GM12891 (cell line): ENCODE measurements around the gene PCOLCE2.

Experiments used
- DNase-seq: peaks from one replicate; pipeline ENCODE4 v3.0.0; 2011; ENCODE audit warnings: low spot score; ENCODE audit not compliant: insufficient read length
- FAIRE-seq: peaks from 2 replicates; lab custom pipeline; 2011; peaks lifted over from hg19 to GRCh38; lab: Jason Lieb, UNC
- PAX5 ChIP-seq: IDR thresholded peaks from 2 replicates; pipeline ENCODE4 v1.6.1; 2011; ENCODE audit warnings: low read length, moderate library complexity, mild to moderate bottlenecking; ENCODE audit not compliant: insufficient read depth, severe bottlenecking
- POLR2A ChIP-seq: IDR thresholded peaks from 2 replicates; pipeline ENCODE4 v1.6.1; 2011; ENCODE audit warnings: low read depth, low read length, control low read depth
- POLR2AphosphoS5 ChIP-seq: IDR thresholded peaks from 2 replicates; pipeline ENCODE4 v1.6.1; 2011; ENCODE audit warnings: low read depth, low read length, control low read depth
- POU2F2 ChIP-seq: IDR thresholded peaks from 2 replicates; pipeline ENCODE4 v1.6.1; 2011; ENCODE audit warnings: low read depth, mild to moderate bottlenecking, control low read depth, low read length, moderate library complexity
- SPI1 ChIP-seq: IDR thresholded peaks from 2 replicates; pipeline ENCODE4 v1.6.1; 2011; ENCODE audit warnings: low read depth, low read length, control low read depth
- TAF1 ChIP-seq: IDR thresholded peaks from 2 replicates; pipeline ENCODE4 v1.6.1; 2011; ENCODE audit warnings: low read depth, low read length, control low read depth

PCOLCE2 gene

DNA sequence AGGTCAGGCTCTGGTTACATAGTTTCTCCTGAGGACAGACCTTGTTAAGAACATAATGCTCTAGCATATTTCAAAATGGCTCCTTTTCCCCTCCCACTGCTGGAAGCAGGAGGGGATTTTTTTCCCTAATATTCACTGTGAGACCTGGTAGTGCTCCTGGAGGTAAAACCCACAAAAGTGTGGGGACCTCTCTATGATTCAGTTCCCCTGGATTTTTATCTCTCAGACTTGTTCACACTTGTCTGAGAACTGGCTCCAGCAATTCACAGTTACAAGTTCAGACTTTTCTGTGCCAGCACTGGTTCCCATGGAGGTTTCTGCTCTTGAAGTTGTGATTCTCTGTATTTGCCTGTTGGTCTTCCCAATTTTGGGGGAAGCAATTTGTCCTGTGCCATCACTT is 36.3 kb upstream of the PCOLCE2 start:
- no peak for DNase-seq
- FAIRE-seq = no peak
- TF ChIP-seq TAF1 (no peak), PAX5 (no peak), POLR2AphosphoS5 (no peak), POU2F2 (no peak), SPI1 (no peak), POLR2A (no peak)

DNA sequence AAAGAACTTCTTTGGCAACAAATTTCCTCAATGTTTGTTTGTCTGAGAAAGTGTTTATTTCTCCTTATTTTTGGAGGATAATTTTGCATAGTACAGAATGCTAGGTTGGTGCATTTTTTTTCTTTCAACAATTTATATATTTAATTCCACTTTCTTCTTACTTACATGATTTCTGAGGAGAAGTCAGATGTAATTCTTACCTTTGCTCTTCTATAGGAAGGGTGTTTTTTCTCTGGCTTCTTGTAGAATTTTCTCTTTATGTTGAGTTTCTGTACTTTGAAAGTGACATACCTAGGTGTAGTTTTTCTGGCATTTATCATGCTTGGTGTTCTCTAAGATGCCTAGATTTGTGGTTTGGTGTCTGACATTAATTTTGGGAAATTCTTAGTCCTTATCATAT is 34.8 kb upstream of the PCOLCE2 start:
- no peak for DNase-seq
- TF ChIP-seq PAX5 = no peak
- no peak for TF ChIP-seq SPI1
- no peak for TF ChIP-seq POU2F2
- TF ChIP-seq POLR2AphosphoS5 = no peak
- TF ChIP-seq TAF1 = no peak
- TF ChIP-seq POLR2A = no peak
- FAIRE-seq = no peak

DNA sequence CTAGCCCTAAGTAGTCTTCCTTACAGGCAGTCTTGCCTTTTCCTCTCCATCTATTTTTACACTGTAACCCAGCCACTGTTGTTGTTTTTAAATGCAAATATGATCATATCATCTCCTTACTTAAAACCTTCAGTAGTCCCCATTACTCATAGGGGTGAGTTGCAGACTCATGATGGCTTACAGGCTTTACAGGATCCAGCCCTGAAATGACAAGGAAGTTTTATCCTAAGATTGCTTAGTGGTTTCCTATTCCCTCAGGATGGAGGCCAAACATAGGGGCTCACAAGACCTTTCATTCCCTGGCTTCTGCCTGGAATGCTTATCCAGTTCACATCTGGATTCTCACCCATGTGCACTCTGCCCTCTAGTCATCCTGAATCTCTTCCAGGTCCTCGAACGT is 27.7 kb upstream of the PCOLCE2 start:
- TF ChIP-seq POLR2A = no peak
- FAIRE-seq (no peak), DNase-seq (no peak)

DNA sequence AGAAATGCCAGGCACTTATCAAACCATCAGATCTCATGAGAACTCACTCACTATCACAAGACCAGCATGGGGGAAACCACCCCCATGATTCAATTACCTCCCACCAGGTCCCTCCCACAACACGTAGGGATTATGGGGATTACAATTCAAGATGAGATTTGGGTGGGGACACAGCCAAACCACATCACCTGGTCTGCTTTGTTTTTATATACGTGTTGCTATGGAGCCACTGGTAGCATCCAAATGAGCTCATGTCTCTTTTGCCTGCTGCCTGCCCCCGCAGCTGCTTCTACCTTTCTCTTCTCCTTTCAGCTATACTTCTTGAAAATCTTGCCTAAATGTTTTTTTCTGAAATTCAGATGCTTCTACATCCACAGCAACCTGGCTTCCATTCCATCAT is 26.8 kb upstream of the PCOLCE2 start:
- TF ChIP-seq PAX5 (no peak), POLR2A (no peak), SPI1 (no peak), TAF1 (no peak), POU2F2 (no peak), POLR2AphosphoS5 (no peak)
- FAIRE-seq (no peak), DNase-seq (no peak)

DNA sequence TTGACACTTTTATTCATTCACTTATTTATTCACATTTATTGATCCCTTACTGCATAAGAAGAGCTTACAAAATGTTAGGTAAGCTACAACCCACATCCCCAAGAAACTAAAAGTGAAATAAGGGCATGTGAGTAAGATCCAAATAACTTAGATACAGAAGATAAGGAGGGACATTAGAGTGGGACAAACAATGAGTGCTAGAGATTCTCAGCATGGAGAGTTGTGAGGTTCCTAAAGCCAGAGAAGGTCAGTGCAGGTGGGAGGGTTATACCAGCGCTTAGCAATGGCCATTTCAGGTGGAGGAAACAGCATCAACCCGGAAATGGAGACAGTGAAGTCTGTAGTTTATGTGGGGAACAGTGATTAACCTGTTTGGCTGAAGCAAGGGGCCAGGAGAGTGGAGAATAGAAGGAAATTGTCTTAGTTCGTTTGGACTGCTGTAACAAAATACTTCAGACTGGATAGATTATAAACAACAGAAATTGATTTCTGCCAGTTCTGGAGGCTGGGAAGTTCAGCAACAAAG is 25.5 kb upstream of the PCOLCE2 start:
- TF ChIP-seq PAX5 = no peak
- no peak for TF ChIP-seq POLR2AphosphoS5
- no peak for TF ChIP-seq POU2F2
- no peak for TF ChIP-seq TAF1
- TF ChIP-seq POLR2A = no peak
- TF ChIP-seq SPI1 = no peak
- no peak for FAIRE-seq
- DNase-seq = no peak

DNA sequence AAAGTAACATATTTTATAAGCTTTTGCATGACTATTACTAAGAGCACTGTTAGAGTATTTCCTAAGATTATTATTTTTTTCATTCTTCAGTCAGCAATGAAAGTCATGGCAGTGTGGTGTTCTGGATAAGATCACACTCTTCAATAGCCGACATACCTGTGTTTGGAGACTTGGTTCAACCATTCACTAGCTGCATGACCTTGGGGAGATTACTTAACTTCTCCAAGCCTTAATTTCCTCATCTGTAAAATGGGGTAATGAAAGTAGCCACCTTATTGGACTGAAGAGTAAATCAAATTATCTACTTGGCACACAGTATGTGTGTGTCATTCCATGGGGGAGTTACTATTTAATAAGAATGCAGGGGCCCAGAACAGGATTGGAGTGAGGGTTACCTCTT is 24.5 kb upstream of the PCOLCE2 start:
- FAIRE-seq (no peak), DNase-seq (no peak)
- TF ChIP-seq SPI1 (no peak), POU2F2 (no peak), PAX5 (no peak), TAF1 (no peak), POLR2AphosphoS5 (no peak)

DNA sequence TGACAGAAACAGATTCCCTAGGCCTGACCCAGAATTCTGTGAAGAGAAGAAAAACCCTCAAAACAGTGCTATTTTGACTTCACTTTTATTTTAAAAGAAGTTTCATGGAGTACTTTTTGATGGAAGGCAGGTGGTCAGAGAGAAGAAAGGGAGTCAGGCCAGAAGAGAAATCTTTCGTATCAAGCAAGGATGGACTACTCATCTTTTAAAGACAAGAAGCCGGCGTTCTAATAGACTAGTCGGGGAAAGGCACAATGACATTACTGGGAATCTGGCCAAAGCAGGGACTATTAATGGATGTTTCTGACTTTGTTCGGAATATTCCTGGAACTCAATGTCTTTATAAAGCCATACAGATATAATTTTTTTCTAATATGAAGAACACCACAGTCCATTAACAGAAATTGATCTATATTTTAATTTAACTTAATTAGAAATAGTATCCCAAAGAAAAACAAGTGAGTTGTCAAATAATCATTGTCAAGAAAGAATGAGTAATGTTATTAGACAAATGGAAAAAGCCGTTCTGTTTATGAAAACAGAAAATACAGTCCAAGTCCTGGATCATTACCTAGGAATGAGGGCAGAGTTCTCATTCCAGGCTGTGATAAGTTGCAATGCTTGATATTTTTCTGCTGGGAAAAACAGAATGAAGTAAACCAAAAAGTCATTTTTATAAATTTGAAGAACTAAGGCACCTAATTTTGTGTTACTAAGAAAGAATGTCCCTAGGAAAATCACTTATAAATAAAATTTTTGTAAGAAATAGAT is 23.7 kb upstream of the PCOLCE2 start:
- TF ChIP-seq TAF1 (no peak), SPI1 (no peak), POU2F2 (no peak), PAX5 (no peak), POLR2AphosphoS5 (no peak), POLR2A (no peak)
- no peak for FAIRE-seq
- no peak for DNase-seq

DNA sequence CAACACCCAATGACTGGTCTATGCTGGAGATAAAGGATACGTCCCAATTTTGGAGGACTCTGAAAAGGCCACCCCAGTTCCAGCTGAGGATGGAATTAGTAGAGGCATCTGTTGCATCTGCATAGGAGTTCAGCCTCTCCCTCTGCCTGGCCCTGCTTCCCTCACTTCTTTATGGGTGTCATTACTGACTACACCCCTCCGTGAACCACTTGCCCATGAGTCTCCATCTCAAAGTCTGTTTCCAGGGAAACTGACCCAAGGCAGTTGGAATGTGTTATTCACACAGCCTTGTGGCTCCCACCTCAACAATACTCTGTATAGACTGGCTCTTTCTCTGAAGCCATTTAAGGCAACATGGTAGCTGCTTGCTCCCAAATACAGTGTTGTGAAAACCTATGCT is 21.4 kb upstream of the PCOLCE2 start:
- no peak for FAIRE-seq
- no peak for TF ChIP-seq TAF1
- no peak for TF ChIP-seq SPI1
- no peak for TF ChIP-seq POU2F2

DNA sequence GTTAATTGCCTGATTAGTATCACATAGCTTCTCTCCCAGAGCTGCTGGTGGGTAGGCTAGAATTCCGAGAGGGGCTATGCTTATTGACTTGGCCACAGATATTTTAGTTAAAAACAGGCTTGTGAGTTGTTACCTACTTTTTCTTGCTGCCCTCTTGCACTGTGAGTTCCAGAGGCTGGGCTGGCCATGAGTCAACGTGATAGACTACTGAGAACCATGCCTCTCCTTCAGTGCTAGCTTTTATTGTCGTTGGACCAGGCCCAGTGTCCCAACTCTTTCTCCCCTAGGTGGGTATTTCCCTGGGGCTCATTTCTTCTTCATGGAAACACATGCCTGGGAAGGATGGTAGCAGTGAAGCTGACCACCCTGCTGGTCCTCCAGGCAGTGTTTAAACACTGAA is 20.4 kb upstream of the PCOLCE2 start:
- DNase-seq = no peak
- no peak for FAIRE-seq
- TF ChIP-seq POLR2A (no peak), PAX5 (no peak), SPI1 (no peak), POU2F2 (no peak), POLR2AphosphoS5 (no peak), TAF1 (no peak)

More for the DNA sequence above, 21.4 kb upstream of the PCOLCE2 start:
- no peak for DNase-seq

DNA sequence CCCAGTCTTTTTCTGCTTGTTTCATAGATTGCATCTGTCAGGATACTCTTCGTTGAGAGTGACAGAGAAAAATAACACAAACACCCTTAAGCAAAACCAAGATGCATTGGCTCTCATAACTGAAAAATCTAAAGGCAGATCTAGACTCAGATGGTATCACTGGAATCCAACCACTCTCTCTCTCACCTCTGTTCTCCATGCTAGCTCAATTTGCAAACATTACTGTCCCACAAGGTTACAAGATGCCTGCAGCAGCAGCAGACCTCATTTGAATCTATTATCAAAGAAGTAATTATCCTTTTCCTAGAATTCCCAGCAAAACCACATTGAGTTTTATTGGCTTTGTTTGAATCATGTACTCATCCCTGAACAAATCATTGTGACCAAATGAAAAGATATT is 19.1 kb upstream of the PCOLCE2 start:
- TF ChIP-seq PAX5 (no peak), POLR2AphosphoS5 (no peak), POLR2A (no peak), SPI1 (no peak), POU2F2 (no peak), TAF1 (no peak)
- no peak for DNase-seq
- no peak for FAIRE-seq
